Heart right ventricle (tissue), 16 donors: Measurements from ENCODE around the gene DNALI1. TPM values are rescaled to one million over a fixed set of nuclear protein-coding genes. Genes with fewer than 3 reads are reported as not detected.
"Not testable (repeated sequence)": the region's sequence is repeated elsewhere in the genome, so short reads cannot be mapped to it uniquely, and the experiment has no call there.

Experiments used
- ATAC-seq, 8 donors: fragments of 200-7000 bp; cut with Tn5 transposase; one replicate each; pipeline ENCODE4 v1.9.1; 2020; ENCODE audit warnings: mild to moderate bottlenecking in 8 of 8, moderate library complexity in 8 of 8, moderate number of reproducible peaks in 1 of 8
- DNase-seq, 2 donors: peaks; one replicate each; pipeline ENCODE4 v3.0.0-alpha.2; 2020
- H3K27ac ChIP-seq, 10 donors: fragments of 200-600 bp; sonication (generic) in 2 of 10; one replicate each; pipeline versions ENCODE4 v1.5.0 to v1.8.0; 2020 to 2022; ENCODE audit warnings: mild to moderate bottlenecking in 3 of 10
- H3K27me3 ChIP-seq, 7 donors: fragments of 200-600 bp; one replicate each; pipeline ENCODE4 v1.8.0; 2021 to 2022; ENCODE audit warnings: mild to moderate bottlenecking in 2 of 7
- H3K36me3 ChIP-seq, 9 donors: fragments of 200-600 bp; sonication (generic) in 1 of 9; one replicate each; pipeline versions ENCODE4 v1.5.0 to v1.8.0; 2020 to 2022; ENCODE audit warnings: mild to moderate bottlenecking in 2 of 9
- H3K4me1 ChIP-seq, 9 donors: fragments of 200-600 bp; sonication (generic) in 1 of 9; one replicate each; pipeline versions ENCODE4 v1.5.0 to v1.8.0; 2020 to 2022; ENCODE audit warnings: mild to moderate bottlenecking in 4 of 9
- H3K4me3 ChIP-seq, 10 donors: fragments of 200-600 bp; sonication (generic) in 2 of 10; one replicate each; pipeline versions ENCODE4 v1.5.0 to v1.8.0; 2020 to 2022; ENCODE audit warnings: mild to moderate bottlenecking in 7 of 10, moderate library complexity in 2 of 10
- H3K9me3 ChIP-seq, 11 donors: fragments of 200-600 bp in 10 of 11; sonication (generic) in 2 of 11; one replicate each; pipeline versions ENCODE4 v1.5.0 to v1.8.0; 2013 to 2022; ENCODE audit warnings: mild to moderate bottlenecking in 2 of 11, control low read depth in 1 of 11, moderate library complexity in 1 of 11
- WGBS, 2 donors: extraction: QIAGEN DNeasy Blood & Tissue Kit; methylation state at CpG; one replicate each; pipeline ENCODE4 v1.1.7; 2013; ENCODE audit warnings: inconsistent platforms in 1 of 2; 5-methylcytosine and 5-hydroxymethylcytosine counted together
- intact Hi-C, 10 donors: fragments of 100-400 bp; cut with DNase I; formaldehyde crosslinking; loops; one replicate each; pipeline versions ENCODE4 v1.11.1 to v1.14.2; 2022
- polyA plus RNA-seq, 2 donors: library from polyadenylated mRNA; stranded (reverse); fragments of 200-250 nt; gene quantifications; one replicate each; pipeline ENCODE4 v1.2.3, GENCODE V29; 2013
- total RNA-seq, 10 donors: library from RNA; stranded (reverse); fragmentation: NEBNext Ultra II Directional in 3 of 10; extraction: Animal tissue kit (Norgen Biotek cat#: 25700) in 3 of 10; gene quantifications; one replicate each; pipeline versions ENCODE4 v1.2.1 to v1.2.4, GENCODE V29; 2021 to 2023
- TF ChIP-seq, protein P1 (sequence below), 9 donors: fragments of 200-600 bp; sonication (generic) in 2 of 9; IDR thresholded peaks; one replicate each; pipeline versions ENCODE4 v1.5.0 to v1.8.0; 2021 to 2022; ENCODE audit warnings: antibody characterized with exemption in 9 of 9, mild to moderate bottlenecking in 5 of 9, moderate library complexity in 1 of 9
- donor health status: Arrhythmogenic right ventricular cardiomyopathy.
- donor health status: ischemic (EF 13 %, LVEDD 7.1; RV severe dilation, severe dysfunction).
- donor health status: healthy with polysubstance abuse.
- donor health status: DM: no; HTN: yes; CAD: no.
- donor health status: DM: no; HTN: no; CAD: no.
- donor health status: ischemic (EF 25% LVEDD 6.9; RV normal size, moderate dysfunction).
- donor health status: ischemic (EF 25% LVEDD 5.7; RV mildly dilated, moderate dysfunction).
- donor health status: healthy.
- donor health status: DM: yes; HTN: yes; CAD: no.
- donor health status: Ischemic cardiomyopathy.
- donor health status: ischemic (EF 35%, LVEDD 5.7; RV mildly dilated, moderate dysfunction).
- donor health status: nonischemic (EF 11% LVEDD 7.7; RV severe dilation, severe dysfunction).
- donor health status: DM: yes; HTN: yes; CAD: no.
- donor health status: PGD.
- donor health status: ischemic (EF 29% LVEDD 5.4; RV normal size, mild dysfunction).
- donor health status: nonischemic (EF 23%, LVEDD 6.1; RV moderate dilation, normal function).

DNALI1 gene
- total and polyA plus RNA-seq, 12 donors, result 1.9 to 9.4 (median 4.0) TPM

DNA sequence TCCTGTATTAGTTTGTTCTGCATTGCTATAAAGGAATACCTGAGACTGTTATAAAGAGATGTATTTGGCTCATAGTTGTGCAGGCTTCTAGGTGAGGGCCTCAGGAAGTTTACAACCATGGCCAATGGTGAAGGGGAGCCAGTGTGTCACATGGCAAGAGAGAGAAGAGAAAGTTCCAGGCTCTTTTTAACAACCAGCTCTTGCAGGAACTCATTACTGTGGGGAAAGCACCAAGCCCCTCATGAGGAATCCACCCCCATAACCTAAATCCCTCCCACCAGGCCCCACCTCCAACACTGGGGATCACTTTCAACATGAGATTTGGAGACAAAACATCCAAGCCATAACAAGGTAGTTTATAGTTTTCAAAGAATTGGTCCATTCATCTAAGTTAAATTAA is 37.1 kb upstream of the DNALI1 start:
- ATAC-seq, result no peak
- Histone ChIP-seq H3K4me1 (peaks cover 0 to 9% (median 4%) of the 10 kb centered on the region in 9 donors), H3K27ac (no peak overlapping the region), H3K9me3 (no peaks in the 10 kb centered on the region), H3K4me3 (peak overlapping the region in 1 of 10 donors; percentile 24), H3K36me3 (no peaks in the 10 kb centered on the region), H3K27me3 (peaks cover 0 to 5% (median 0%) of the 10 kb centered on the region in 7 donors)
- DNase-seq, result no peak
- intact Hi-C loops, result loop anchor here in 2 of 10 donors (10.0 kb wide), 1 partner anchor 75 kb away; the partner anchor contains the start of gene GNL2 (in 2 of the 2)
- TF ChIP-seq, protein P1, sequence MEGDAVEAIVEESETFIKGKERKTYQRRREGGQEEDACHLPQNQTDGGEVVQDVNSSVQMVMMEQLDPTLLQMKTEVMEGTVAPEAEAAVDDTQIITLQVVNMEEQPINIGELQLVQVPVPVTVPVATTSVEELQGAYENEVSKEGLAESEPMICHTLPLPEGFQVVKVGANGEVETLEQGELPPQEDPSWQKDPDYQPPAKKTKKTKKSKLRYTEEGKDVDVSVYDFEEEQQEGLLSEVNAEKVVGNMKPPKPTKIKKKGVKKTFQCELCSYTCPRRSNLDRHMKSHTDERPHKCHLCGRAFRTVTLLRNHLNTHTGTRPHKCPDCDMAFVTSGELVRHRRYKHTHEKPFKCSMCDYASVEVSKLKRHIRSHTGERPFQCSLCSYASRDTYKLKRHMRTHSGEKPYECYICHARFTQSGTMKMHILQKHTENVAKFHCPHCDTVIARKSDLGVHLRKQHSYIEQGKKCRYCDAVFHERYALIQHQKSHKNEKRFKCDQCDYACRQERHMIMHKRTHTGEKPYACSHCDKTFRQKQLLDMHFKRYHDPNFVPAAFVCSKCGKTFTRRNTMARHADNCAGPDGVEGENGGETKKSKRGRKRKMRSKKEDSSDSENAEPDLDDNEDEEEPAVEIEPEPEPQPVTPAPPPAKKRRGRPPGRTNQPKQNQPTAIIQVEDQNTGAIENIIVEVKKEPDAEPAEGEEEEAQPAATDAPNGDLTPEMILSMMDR (IDR thresholded peaks at IDR 0.05), result no peak

DNA sequence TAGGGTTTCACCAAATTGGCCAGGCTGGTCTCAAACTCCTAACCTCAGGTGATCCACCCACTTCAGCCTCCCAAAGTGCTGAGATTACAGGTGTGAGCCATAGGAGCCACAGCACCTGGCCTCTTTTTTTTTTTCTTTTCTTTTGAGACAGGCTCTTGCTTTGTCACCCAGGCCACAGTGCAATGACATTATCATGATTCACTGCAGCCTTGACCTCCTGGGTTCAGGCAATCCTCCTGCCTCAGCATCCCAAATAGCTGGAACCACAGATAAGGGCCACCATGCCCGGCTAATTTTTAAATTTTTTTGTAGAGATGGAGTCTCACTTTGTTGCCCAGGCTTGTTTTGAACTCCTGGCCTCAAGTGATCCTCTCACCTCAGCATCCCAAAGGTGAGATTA is 26.9 kb upstream of the DNALI1 start:
- ATAC-seq, DNase-seq, H3K9me3 ChIP-seq, H3K4me3 ChIP-seq, H3K27ac ChIP-seq, H3K27me3 ChIP-seq, intact Hi-C loops: not testable (repeated sequence)
- 83 to 92% methylated on average over 1 of the region's 1 CpG for WGBS, 2 donors
- Histone ChIP-seq H3K4me1 (peaks cover 0 to 14% (median 8%) of the 10 kb centered on the region in 9 donors), H3K36me3 (peaks cover 0 to 15% (median 0%) of the 10 kb centered on the region in 9 donors)

DNA sequence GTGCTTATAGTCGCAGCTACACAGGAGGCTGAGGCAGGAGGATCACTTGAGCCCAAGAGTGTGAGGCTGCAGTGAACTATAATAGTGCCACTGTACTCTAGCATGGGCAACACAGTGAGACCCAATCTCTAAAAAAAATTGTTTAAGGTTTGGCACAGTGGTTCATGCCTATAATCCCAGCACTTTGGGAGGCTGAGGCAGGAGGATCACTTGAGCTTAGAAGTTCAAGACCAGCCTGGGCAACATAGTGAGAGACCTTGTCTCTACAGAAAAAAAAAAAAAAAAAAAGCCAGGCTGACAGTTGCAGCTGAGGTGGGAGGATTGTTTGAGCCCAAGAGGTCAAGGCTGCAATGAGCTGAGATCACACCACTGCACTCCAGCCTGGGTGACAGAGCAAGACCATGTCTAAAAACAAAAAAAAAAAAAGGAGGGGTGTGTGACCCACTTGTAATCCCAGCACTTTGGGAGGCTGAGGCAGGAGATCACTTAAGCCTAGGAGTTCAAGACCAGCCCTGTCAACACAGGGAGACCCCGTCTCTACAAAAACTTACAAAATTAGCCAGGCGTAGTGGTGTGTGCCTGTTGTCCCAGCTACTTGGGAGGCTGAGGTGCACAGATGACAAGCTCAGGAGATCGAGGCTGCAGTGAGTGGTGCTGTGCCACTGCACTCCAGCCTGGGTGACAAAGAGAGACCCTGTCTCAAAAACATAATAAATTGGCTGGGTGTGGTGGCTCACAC is 24.2 kb upstream of the DNALI1 start:
- 94% methylated on average over 4 of the region's 4 CpGs for WGBS, 2 donors
- H3K9me3 ChIP-seq, H3K4me3 ChIP-seq, ATAC-seq, H3K27ac ChIP-seq, DNase-seq, intact Hi-C loops, H3K27me3 ChIP-seq: not testable (repeated sequence)
- Histone ChIP-seq H3K4me1 (peaks cover 0 to 21% (median 8%) of the 10 kb centered on the region in 9 donors), H3K36me3 (peaks cover 0 to 42% (median 16%) of the 10 kb centered on the region in 9 donors)

GRCh38 chr1:37533317-37534093 is 23.2 kb upstream of the DNALI1 start:
- Histone ChIP-seq H3K9me3 (no peaks in the 10 kb centered on the region), H3K36me3 (peaks cover 0 to 51% (median 19%) of the 10 kb centered on the region in 9 donors), H3K27me3 (no peaks in the 10 kb centered on the region), H3K4me3 (no peak overlapping the region), H3K4me1 (peaks cover 0 to 21% (median 8%) of the 10 kb centered on the region in 9 donors), H3K27ac (peak overlapping the region in 5 of 10 donors; percentile 11 to 75 (median 56))
- ATAC-seq, result peak in 2 of 8 donors; percentile 19 to 31
- TF ChIP-seq, protein P1 (IDR thresholded peaks at IDR 0.05), result no peak
- intact Hi-C loops, result no loop called here
- 95 to 96% methylated on average over 4 of the region's 4 CpGs for WGBS, 2 donors
- no peak for DNase-seq

GRCh38 chr1:37537378-37537777 is 19.4 kb upstream of the DNALI1 start:
- intact Hi-C loops, result no loop called here
- TF ChIP-seq, protein P1 (IDR thresholded peaks at IDR 0.05), result no peak
- WGBS, 2 donors, result 92 to 98% methylated on average over 2 of the region's 2 CpGs
- peaks cover 0 to 90% (median 48%) of the 10 kb centered on the region in 9 donors for H3K36me3 ChIP-seq
- ATAC-seq, result no peak
- peaks cover 0 to 21% (median 8%) of the 10 kb centered on the region in 9 donors for H3K4me1 ChIP-seq
- no peak overlapping the region for H3K27ac ChIP-seq
- DNase-seq, result no peak
- no peaks in the 10 kb centered on the region for H3K27me3 ChIP-seq
- H3K4me3 ChIP-seq, result no peak overlapping the region
- no peaks in the 10 kb centered on the region for H3K9me3 ChIP-seq

GRCh38 chr1:37539154-37539553 is 17.6 kb upstream of the DNALI1 start:
- H3K4me3 ChIP-seq, DNase-seq, H3K27ac ChIP-seq, H3K9me3 ChIP-seq, H3K27me3 ChIP-seq, intact Hi-C loops, ATAC-seq: not testable (repeated sequence)
- 96% methylated on average over 10 of the region's 10 CpGs for WGBS, 2 donors
- Histone ChIP-seq H3K4me1 (peaks cover 0 to 14% (median 7%) of the 10 kb centered on the region in 9 donors), H3K36me3 (peaks cover 0 to 98% (median 51%) of the 10 kb centered on the region in 9 donors)
